Natural killer cell (primary cell): Measurements from ENCODE around the gene SORBS1. TPM values are rescaled to one million over a fixed set of nuclear protein-coding genes. Genes with fewer than 3 reads are reported as not detected.
"Not testable (repeated sequence)": the region's sequence is repeated elsewhere in the genome, so short reads cannot be mapped to it uniquely, and the experiment has no call there.

ENCODE experiments used
- ATAC-seq, 3 donors: fragments of 150-1000 bp in 2 of 3; fragments of 200-7000 bp in 1 of 3; cut with Tn5 transposase; 1 replicate in 1 of 3; 2 replicates in 2 of 3; pipeline ENCODE4 v1.10.0; 2021; ENCODE audit warnings: mild to moderate bottlenecking in 2 of 3, moderate library complexity in 2 of 3
- DNase-seq, 2 donors: peaks; one replicate each; pipeline versions ENCODE4 v3.0.0 to v3.0.0-alpha.2; 2013 to 2021; ENCODE audit warnings: mixed read lengths in 1 of 2
- H3K27ac ChIP-seq: one replicate; pipeline ENCODE4 v1.5.1; 2013; ENCODE audit warnings: mild to moderate bottlenecking, low read length
- H3K27me3 ChIP-seq: one replicate; pipeline ENCODE4 v1.6.1; 2013; ENCODE audit warnings: low read length; ENCODE audit not compliant: control insufficient read depth, insufficient read depth
- H3K36me3 ChIP-seq: one replicate; pipeline ENCODE4 v1.6.1; 2013; ENCODE audit warnings: low read length; ENCODE audit not compliant: control insufficient read depth, insufficient read depth
- H3K4me1 ChIP-seq: one replicate; pipeline ENCODE4 v1.6.1; 2013; ENCODE audit warnings: low read length; ENCODE audit not compliant: control insufficient read depth, insufficient read depth
- H3K4me3 ChIP-seq: one replicate; pipeline ENCODE4 v1.5.1; 2013; ENCODE audit warnings: low read length
- H3K9me3 ChIP-seq: one replicate; pipeline ENCODE4 v1.6.1; 2013; ENCODE audit warnings: low read length; ENCODE audit not compliant: control insufficient read depth, insufficient read depth
- H3K27ac Mint-ChIP-seq, 2 donors: one replicate each; pipeline ENCODE4 v1.8.0; 2022; ENCODE audit warnings: mild to moderate bottlenecking in 2 of 2, mixed read lengths in 2 of 2, moderate library complexity in 1 of 2
- H3K27me3 Mint-ChIP-seq, 2 donors: one replicate each; pipeline ENCODE4 v1.8.0; 2022; ENCODE audit warnings: low read depth in 2 of 2, mixed read lengths in 2 of 2
- H3K36me3 Mint-ChIP-seq: one replicate; pipeline ENCODE4 v1.8.0; 2022; ENCODE audit warnings: mixed read lengths
- H3K4me1 Mint-ChIP-seq, 2 donors: one replicate each; pipeline ENCODE4 v1.8.0; 2022; ENCODE audit warnings: mixed read lengths in 2 of 2
- H3K4me3 Mint-ChIP-seq: one replicate; pipeline ENCODE4 v1.8.0; 2022; ENCODE audit warnings: mild to moderate bottlenecking, moderate library complexity, mixed read lengths
- H3K9me3 Mint-ChIP-seq, 2 donors: one replicate each; pipeline ENCODE4 v1.8.0; 2022; ENCODE audit warnings: mixed read lengths in 2 of 2
- WGBS: methylation state at CpG from one replicate; pipeline ENCODE4 v1.1.7; 2013; ENCODE audit warnings: missing lambda C conversion rate; ENCODE audit not compliant: insufficient coverage; 5-methylcytosine and 5-hydroxymethylcytosine counted together
- intact Hi-C: fragments of 100-400 bp; cut with micrococcal nuclease; formaldehyde crosslinking; loops from one replicate; pipeline ENCODE4 v1.14.2; 2022
- total RNA-seq, 4 donors: library from RNA; stranded (reverse); fragments of 120-200 nt in 1 of 4; gene quantifications; one replicate each; pipeline versions ENCODE4 v1.2.3 to v1.2.4, GENCODE V29; 2013 to 2022
- TF ChIP-seq, protein P1 (sequence below): fragments of 200-600 bp; IDR thresholded peaks from one replicate; pipeline ENCODE4 v1.8.0; 2022; ENCODE audit warnings: antibody characterized with exemption

SORBS1 gene
- total RNA-seq, 3 donors from 2014 or later (not counting 1 experiment from before 2014, with no cell fraction given), result 2.4 to 5.4 (median 2.8) TPM

DNA sequence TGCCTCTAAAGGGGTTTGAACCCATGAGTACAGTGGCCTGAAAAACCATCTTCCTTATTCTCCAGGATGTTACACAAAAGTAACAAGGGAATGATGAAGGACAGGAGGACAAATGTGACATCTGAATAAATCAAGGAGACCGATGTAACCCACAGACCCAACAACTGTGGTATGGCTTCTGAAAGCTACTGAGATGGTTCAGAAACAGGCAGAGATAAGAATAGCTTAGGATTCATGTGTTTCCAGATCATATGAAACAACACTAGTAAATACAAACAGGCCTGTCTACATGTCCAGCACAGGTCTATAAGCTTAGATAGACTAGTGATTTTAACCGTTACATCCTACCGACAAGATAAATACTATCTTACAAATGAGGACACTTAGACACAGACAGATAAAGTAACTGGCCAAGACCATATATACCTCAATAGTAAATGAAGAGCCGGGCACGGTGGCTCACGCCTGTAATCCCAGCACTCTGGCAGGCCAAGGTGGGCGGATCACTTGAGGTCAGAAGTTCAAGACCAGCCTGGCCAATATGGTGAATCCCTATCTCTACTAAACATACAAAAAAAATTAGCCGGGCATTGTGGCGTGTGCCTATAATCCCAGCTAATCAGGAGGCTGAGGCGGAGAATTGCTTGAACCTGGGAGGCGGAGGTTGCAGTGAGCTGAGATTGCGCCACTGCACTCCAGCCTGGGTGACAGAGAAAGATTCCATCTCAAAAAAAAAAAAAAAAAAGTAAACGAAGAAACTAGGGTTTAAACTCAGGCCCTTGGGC lies 88.7 kb downstream of the SORBS1 start:
- no peak overlapping the region for H3K27ac Mint-ChIP-seq
- H3K36me3 Mint-ChIP-seq, result no peaks in the 10 kb centered on the region
- H3K27me3 ChIP-seq, result no peaks in the 10 kb centered on the region
- no peaks in the 10 kb centered on the region for H3K4me1 ChIP-seq
- no peak overlapping the region for H3K27ac ChIP-seq
- peaks cover 0 to under 1% of the 10 kb centered on the region in 2 donors for H3K4me1 Mint-ChIP-seq
- H3K36me3 ChIP-seq, result no peaks in the 10 kb centered on the region
- no peak for ATAC-seq
- H3K9me3 Mint-ChIP-seq, result no peaks in the 10 kb centered on the region
- 97% methylated on average over 12 of the region's 13 CpGs for WGBS
- DNase-seq, result no peak
- no peak overlapping the region for H3K4me3 Mint-ChIP-seq
- TF ChIP-seq, protein P1, sequence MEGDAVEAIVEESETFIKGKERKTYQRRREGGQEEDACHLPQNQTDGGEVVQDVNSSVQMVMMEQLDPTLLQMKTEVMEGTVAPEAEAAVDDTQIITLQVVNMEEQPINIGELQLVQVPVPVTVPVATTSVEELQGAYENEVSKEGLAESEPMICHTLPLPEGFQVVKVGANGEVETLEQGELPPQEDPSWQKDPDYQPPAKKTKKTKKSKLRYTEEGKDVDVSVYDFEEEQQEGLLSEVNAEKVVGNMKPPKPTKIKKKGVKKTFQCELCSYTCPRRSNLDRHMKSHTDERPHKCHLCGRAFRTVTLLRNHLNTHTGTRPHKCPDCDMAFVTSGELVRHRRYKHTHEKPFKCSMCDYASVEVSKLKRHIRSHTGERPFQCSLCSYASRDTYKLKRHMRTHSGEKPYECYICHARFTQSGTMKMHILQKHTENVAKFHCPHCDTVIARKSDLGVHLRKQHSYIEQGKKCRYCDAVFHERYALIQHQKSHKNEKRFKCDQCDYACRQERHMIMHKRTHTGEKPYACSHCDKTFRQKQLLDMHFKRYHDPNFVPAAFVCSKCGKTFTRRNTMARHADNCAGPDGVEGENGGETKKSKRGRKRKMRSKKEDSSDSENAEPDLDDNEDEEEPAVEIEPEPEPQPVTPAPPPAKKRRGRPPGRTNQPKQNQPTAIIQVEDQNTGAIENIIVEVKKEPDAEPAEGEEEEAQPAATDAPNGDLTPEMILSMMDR, result no peak
- no peak overlapping the region for H3K4me3 ChIP-seq
- no peaks in the 10 kb centered on the region for H3K9me3 ChIP-seq
- intact Hi-C loops, result no loop called here
- H3K27me3 Mint-ChIP-seq, result peaks cover 6 to 7% of the 10 kb centered on the region in 2 donors

DNA sequence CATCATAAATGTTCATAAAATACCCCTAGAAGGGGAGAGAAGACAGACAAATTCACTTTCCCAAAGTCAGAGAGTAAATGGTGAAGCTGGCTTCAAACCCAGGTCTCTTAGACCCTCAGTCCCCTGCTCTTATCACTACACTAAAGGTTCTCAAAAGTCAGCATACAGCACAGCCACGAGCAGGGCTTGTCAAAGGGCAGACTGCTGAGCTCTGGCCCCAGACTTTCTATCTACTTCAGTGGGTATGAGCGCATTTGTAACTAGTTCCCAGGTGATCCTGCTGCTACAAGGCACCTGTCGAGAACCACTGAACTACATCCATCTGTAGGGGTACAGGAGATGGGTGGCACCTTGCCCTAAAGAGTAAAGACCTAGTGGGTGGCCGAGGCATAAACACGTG lies 91.5 kb downstream of the SORBS1 start:
- no peak overlapping the region for H3K4me3 Mint-ChIP-seq
- no peaks in the 10 kb centered on the region for H3K36me3 ChIP-seq
- H3K27me3 ChIP-seq, result no peaks in the 10 kb centered on the region
- intact Hi-C loops, result no loop called here
- H3K9me3 Mint-ChIP-seq, result no peaks in the 10 kb centered on the region
- peaks cover 6 to 9% of the 10 kb centered on the region in 2 donors for H3K27me3 Mint-ChIP-seq
- H3K27ac Mint-ChIP-seq, result no peak overlapping the region
- no peak overlapping the region for H3K4me3 ChIP-seq
- H3K4me1 ChIP-seq, result peaks cover 4% of the 10 kb centered on the region
- no peak for ATAC-seq
- TF ChIP-seq, protein P1, result no peak
- WGBS, result 86% methylated on average over 5 of the region's 5 CpGs
- H3K9me3 ChIP-seq, result no peaks in the 10 kb centered on the region
- DNase-seq, result no peak
- H3K27ac ChIP-seq, result no peak overlapping the region
- no peaks in the 10 kb centered on the region for H3K36me3 Mint-ChIP-seq
- H3K4me1 Mint-ChIP-seq, result peaks cover 0 to 5% of the 10 kb centered on the region in 2 donors

DNA sequence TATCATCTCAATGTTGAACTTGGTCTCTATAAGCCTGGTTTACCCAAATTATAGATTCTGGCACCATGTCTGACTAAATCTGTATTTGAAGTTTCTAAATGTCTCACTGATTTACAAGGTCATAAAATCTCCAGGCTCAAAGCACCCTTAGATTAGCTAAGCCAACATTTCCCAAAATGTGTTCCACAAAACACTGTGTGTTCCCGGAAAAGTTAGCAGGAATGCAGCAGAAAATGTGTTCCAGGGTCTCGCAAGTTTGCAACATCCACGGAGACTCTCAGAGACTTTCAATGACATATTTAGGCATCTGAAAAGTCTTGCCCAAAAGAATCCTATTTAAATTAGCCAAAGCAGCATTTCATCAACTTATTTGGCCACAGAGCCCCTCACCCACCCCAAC lies 91.9 kb downstream of the SORBS1 start:
- Mint-ChIP-seq H3K4me1 (peaks cover 0 to 5% of the 10 kb centered on the region in 2 donors), H3K9me3 (no peaks in the 10 kb centered on the region)

DNA sequence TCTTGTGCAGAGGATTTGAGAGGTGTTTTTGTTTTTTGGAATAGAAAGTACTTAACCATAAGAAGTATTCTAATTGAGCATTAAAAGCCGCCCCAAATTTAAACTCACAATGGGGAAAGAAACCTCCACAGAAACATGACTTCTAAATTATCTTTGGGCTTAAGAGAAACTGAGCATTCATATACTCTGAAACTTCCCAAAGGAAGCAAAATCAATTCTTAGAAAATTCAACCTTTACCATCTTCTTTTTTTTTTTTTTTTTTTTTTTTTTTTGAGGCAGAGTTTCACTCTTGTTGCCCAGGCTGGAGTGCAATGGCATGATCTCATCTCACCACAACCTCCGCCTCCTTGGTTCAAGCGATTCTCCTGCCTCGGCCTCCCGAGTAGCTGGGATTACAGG lies 93.5 kb downstream of the SORBS1 start:
- intact Hi-C loops, result not testable (repeated sequence)

More for the DNA sequence above, 91.9 kb downstream of the SORBS1 start:
- ATAC-seq (no peak), DNase-seq (no peak)
- Mint-ChIP-seq H3K27ac (no peak overlapping the region), H3K4me3 (no peak overlapping the region), H3K27me3 (peaks cover 6 to 13% of the 10 kb centered on the region in 2 donors), H3K36me3 (no peaks in the 10 kb centered on the region)
- intact Hi-C loops, result no loop called here
- Histone ChIP-seq H3K27me3 (no peaks in the 10 kb centered on the region), H3K36me3 (no peaks in the 10 kb centered on the region), H3K9me3 (no peaks in the 10 kb centered on the region), H3K4me1 (peaks cover 4% of the 10 kb centered on the region), H3K27ac (no peak overlapping the region), H3K4me3 (no peak overlapping the region)
- 98% methylated on average over 3 of the region's 3 CpGs for WGBS
- TF ChIP-seq, protein P1, result no peak

More for the DNA sequence above, 93.5 kb downstream of the SORBS1 start:
- not testable (repeated sequence) for H3K4me1 Mint-ChIP-seq, H3K9me3 Mint-ChIP-seq, H3K27ac Mint-ChIP-seq, H3K36me3 ChIP-seq, H3K36me3 Mint-ChIP-seq, H3K4me3 ChIP-seq, ATAC-seq, H3K27me3 ChIP-seq, H3K9me3 ChIP-seq, H3K4me1 ChIP-seq, H3K27ac ChIP-seq, H3K4me3 Mint-ChIP-seq, DNase-seq
- peaks cover 11 to 21% of the 10 kb centered on the region in 2 donors for H3K27me3 Mint-ChIP-seq
- WGBS, result 91% methylated on average over 5 of the region's 5 CpGs
